ENCODE data around the gene INPP4B.

INPP4B gene

DNA sequence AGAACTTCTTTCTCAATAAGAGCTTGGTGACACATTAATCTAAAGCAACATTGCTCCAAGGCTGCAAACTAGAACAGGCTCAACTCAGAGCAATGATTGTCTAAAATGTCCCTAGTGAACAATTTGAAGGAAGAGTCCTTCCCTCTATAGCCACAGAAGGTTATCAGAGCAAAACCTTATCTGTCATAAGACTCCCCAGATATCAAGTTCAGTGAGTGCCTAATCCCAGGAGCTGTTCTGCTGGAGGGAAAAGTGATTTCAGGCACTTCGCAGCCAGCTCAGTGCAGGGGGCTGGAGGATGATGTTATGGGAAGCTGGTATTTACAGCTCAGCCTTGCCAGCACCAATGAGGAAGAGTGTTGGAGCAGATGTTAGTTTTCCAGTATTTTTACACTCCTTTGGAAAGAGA, 497.5 kb downstream of the INPP4B start:
- no peak for DNase-seq (ENCODE audit: low read depth, low spot score)

DNA sequence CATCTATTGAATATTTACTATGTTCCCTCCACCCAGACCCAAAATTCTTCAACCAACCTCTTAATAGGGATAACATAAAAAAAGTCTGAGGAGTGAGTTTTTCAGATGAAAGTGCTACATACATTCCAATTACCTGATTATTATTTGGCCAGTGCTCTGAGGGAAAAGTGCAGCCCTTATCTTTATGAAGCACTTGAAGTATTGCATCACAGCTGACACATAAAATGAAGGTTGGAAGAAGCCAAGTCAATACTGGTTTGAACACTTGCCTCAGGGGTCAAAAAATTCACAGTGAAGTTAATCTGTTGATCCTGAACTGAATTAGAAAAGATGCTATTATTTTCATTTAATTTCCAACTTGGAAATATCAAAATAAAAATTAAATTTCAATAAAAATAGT, 498.9 kb downstream of the INPP4B start:
- DNase-seq (ENCODE audit: low read depth, low spot score) = no peak

- no peak for DNase-seq (ENCODE audit: low read depth, low spot score)
Observed at GRCh38 chr4:142345924-142346323, 500.2 kb downstream of the INPP4B start.

DNA sequence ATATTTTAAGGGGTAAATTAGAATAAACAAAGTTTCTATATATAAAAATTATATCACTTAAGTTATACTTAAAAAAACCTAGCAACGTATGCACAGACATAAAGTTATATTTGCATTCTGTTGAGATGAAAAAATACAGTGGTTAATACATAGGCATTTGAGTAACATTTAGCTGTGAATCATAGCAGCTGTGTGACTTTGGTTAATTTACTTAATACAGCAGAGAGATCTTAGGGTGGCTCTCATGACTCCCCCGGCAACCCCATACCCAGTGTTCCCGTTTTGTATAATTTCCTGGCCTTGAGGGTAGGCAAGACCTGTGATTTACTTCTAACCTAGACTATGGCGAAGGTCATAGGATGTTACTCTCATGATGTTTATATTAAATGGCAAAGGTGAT, 504.8 kb downstream of the INPP4B start:
- DNase-seq (ENCODE audit: low read depth, low spot score) = no peak

- no peak for DNase-seq (ENCODE audit: low read depth, low spot score)
Observed at GRCh38 chr4:142339053-142339452, 507.0 kb downstream of the INPP4B start.

DNA sequence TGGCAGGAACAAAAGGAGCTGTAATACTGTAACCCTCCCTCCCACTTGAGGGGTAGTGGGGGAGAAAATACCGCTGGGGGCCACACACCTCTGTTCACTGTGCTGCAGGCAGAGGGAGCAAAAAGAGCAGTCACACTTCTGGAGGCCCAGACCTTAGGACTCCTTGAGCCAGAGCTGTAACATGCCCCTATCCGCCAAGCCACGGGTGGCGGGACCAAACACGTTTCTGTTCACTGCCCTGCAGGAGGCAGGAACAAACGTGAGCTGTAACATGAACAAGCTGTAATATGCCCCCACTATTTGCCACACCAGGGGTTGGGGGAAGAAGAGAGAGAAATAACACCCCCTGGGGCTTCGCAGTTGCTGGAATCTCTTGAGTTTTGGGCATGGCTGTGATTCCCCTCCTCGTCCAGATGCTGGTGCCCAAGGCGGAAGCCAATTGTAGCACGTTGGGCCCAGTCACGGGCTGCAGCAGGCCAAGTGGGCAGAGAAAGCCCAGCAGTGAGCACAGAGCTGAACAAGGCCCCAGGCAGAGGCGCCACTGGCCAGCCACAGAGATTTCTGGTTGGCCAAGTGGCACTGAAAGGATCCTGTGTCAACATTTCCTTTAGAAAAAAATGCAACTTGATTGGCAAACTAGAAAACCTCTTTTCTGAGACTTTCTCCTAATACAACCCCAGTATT, 509.7 kb downstream of the INPP4B start:
- no peak for DNase-seq (ENCODE audit: low read depth, low spot score)

DNA sequence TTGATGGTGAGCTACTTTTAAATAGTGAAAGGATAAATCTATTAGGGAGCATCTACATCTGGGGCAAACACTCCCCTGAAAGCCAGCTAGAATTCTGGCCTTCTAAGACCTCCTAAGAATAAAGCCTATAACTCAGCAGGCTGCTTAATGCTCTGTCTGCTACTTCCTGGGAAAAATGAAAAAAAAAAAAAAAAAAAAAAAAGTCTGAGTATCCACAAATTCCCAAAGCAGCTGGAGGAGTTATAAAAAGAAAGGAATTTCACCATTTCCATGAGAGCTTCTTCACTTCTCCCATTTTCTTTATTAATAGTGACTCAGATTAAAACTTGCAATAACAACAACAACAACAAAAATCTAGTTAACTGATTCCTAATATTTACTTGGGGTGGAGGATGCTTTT, 511.2 kb downstream of the INPP4B start:
- DNase-seq (ENCODE audit: low read depth, low spot score) = no peak

DNA sequence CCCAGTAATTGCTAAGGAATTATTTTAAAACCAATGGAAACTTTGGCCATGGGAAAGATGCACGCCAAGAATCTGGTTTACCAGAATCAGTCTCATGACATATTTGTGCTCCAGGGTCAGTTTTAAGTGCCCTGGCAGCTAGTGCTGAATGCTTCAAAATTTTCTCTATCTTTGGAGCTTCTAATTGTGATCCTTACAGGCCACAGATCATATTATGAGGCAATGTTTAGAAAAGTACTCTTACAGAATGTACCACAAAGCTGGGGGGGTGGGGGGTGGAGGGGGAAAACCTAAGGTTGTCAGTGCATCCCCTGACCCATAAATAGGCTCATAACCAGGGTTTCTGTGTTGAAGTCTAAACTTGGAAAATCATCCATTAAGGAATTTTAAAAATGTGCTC, 514.5 kb downstream of the INPP4B start:
- no peak for DNase-seq (ENCODE audit: low read depth, low spot score)

DNA sequence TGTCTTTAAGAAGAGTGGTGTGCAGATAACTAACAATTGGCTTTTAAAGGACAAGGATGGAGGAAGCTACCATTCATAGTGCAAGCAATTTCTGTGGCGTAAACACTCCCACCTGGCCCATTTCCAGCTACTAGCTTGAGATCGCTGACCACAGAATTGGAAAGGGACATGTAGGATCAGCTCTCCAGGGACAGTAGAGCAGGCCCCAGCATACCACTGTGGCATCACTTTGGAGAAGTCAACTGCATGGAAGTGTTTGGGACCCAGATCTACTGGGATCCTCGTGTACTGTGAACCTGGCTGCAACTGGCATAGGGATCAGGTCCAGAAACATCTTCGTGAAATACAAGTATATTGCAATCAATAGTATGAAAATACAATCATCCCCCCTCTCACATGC, 515.0 kb downstream of the INPP4B start:
- no peak for DNase-seq (ENCODE audit: low read depth, low spot score)

DNA sequence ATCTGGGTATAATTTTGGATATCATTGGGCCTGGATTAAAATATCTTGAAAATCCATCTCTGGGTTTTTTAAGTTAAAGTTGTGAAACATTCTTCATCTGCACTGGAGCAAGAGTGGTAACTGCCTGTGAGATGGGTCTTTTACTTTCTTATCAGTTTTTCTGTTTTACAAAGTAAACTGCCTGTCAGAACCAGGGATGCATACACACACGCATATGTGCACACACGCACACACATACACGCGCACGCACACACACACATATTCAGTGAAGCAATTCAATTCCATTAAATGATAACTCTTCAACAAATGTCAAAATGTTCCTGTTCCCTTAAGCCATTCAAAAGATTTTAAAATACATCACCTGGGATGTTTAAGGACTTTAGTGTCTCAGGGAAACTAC, 515.8 kb downstream of the INPP4B start:
- DNase-seq (ENCODE audit: low read depth, low spot score) = no peak

DNA sequence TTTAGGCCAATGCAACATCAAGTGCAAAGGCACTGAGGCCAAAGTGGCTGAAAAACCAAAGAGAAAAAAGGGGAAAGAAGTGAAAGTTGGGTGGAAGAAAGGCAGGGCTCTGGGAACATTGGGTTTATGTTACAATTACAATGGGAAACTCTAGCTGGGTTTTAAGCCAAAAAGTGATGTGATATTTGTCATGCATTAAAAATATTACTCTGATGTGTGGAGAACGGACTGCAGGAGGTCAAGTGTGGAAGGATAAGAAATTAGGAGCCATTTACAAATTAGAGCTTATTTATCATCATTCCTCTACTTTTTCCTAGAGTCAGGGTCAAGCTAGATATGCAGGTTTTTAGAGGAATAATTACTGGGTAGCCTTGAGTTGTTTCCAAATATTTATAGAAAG, 516.8 kb downstream of the INPP4B start:
- DNase-seq (ENCODE audit: low read depth, low spot score) = no peak

GRCh38 chr4:142326181-142326580, 519.9 kb downstream of the INPP4B start:
- no peak for DNase-seq (ENCODE audit: low read depth, low spot score)

DNA sequence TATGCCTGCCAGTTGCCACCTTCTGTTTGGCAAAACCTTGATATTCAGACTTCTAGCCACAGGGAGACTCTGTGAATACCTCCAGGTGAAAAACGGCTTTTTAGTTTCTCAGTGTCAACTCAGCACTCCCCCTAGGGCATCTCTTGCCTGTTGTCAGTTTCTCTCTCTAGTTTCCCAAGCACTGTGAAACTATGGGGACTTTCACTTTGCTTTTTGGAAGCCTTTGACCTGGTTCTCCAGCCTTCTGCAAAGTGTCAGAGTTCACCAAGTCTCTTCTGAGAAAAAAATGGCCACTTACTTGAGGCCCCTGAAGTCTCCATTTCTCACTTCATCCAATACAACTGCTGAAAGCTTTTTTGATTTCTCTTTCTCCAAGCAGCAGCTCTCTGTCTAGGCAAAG, 521.5 kb downstream of the INPP4B start:
- DNase-seq (ENCODE audit: low read depth, low spot score) = no peak

- no peak for DNase-seq (ENCODE audit: low read depth, low spot score)
Observed at GRCh38 chr4:142322996-142323395, 523.1 kb downstream of the INPP4B start.

- no peak for DNase-seq (ENCODE audit: low read depth, low spot score)
Observed at GRCh38 chr4:142318280-142318679, 527.8 kb downstream of the INPP4B start.

- DNase-seq (ENCODE audit: low read depth, low spot score) = no peak
Observed at GRCh38 chr4:142316913-142317312, 529.2 kb downstream of the INPP4B start.

DNA sequence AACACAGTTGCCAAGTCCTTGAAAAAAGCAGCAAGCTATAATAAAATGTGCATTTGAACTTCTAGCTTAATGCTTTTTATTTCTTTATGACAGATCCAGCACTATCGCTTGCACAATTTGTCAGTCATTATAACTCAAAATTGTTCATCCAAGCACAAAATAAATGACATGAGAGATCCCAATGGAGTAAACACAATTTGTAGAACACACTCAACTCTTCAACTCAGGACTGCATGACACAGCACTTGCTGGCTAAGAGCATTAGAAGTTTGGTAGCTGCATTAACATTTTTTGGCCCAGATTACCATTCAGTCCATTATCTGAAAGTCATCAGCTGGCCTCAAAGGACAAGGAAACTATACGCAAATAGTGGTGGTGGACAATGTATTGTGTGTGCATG, 530.1 kb downstream of the INPP4B start:
- no peak for DNase-seq (ENCODE audit: low read depth, low spot score)

- no peak for DNase-seq (ENCODE audit: low read depth, low spot score)
Observed at GRCh38 chr4:142314686-142315085, 531.4 kb downstream of the INPP4B start.

GRCh38 chr4:142314247-142314646, 531.9 kb downstream of the INPP4B start:
- no peak for DNase-seq (ENCODE audit: low read depth, low spot score)

DNA sequence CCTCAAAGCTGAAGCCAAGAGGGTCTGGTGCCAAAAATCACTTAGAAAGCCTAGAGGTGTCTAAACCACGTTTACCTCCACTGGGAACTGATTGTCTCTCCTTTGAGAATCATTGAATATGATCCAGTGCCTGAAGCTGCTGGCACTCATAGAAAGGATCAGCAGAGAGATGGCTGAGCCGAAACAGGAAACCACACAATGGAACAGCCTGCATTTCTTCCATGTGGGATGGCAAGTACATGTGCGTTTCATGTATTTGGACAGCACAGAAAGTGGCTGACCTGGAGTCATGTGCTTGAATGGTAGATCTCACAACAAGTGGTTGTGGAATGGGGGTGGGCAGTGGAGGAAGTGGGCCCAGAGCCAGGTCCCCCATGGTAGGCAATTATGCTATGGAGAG, 533.7 kb downstream of the INPP4B start:
- DNase-seq (ENCODE audit: low read depth, low spot score) = no peak

DNA sequence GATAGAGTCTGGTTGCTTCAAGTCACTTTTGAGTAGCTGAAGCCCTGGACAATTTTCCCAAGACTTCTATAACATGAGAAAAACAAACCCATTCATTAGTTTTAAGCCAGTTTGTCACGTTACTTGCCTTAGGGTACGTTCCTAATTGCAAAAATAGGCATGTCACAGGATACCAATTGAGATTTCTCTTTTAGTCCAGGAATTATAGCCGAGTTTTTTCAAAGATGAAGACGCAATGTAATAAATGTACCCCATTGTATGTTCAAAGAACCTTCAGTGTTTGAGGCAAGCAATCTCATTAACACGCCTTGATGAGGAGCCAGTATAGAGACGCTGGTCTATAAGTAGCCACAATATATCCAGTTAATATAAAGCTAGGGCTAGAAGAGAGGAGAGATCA, 534.2 kb downstream of the INPP4B start:
- DNase-seq (ENCODE audit: low read depth, low spot score) = no peak

DNA sequence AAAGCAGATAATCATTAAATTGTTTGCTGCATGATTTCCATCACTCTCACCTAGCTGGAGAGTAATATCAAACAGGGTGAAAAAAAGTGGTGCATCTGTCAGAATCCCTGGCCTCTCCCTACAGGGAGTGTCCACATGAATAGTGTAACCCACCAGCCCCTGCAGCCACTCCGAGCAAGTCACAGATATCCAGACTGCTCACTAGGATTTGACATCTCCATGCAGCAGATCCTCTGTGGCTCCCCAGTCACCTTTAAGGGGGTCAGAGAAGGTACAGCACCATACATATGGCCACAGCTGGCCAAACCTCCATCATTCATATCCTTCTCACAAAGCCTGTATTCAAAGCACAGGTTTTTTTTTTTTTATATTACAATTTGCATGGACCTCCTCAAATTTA, 536.3 kb downstream of the INPP4B start:
- no peak for DNase-seq (ENCODE audit: low read depth, low spot score)

GRCh38 chr4:142307857-142308256, 538.2 kb downstream of the INPP4B start:
- no peak for DNase-seq (ENCODE audit: low read depth, low spot score)

DNA sequence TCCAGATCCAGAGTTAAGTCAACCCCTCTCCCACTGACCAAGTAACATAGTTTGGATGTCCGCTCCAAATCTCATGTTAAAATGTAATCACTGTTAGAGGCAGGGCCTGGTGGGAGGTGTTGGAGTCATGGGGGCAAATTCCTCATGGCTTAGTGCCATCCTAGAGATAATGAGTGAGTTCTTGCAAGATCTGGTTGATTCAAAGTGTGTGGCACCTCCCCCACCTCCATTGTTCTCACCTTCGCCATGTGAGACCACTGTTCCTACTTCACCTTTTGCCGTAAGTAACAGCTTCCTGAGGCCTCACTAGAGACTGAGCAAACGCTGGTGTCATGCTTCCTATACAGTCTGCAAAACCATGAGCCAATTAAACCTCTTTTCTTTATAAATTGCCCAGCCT, 548.8 kb downstream of the INPP4B start:
- DNase-seq (ENCODE audit: low read depth, low spot score) = no peak
